GM12878 (cell line): ENCODE measurements around the gene HIVEP2. TPM values are rescaled to one million over a fixed set of nuclear protein-coding genes. Genes with fewer than 3 reads are reported as not detected.
A peak's percentile ranks its signal among the peaks of the same experiment; 100 is the strongest.

Source experiments
- CBFB ChIP-seq: IDR thresholded peaks from 2 replicates; pipeline ENCODE4 v1.6.1; 2016; ENCODE audit warnings: antibody characterized with exemption, low read depth
- CHD4 ChIP-seq: fragments of 200-600 bp; sonication (generic); IDR thresholded peaks from 2 replicates; pipeline ENCODE4 v1.6.1; 2016; ENCODE audit warnings: mild to moderate bottlenecking
- CREB1 ChIP-seq: IDR thresholded peaks from 2 replicates; pipeline ENCODE4 v1.6.1; 2012; ENCODE audit warnings: low read depth, mild to moderate bottlenecking, inconsistent platforms
- DPF2 ChIP-seq: fragments of 450-650 bp; IDR thresholded peaks from 2 replicates; pipeline ENCODE4 v1.6.1; 2017; ENCODE audit warnings: mild to moderate bottlenecking
- E2F4 ChIP-seq: IDR thresholded peaks from 2 replicates; pipeline ENCODE4 v1.6.1; 2012; ENCODE audit warnings: low read depth, low read length, improper control_type of control experiment
- E4F1 ChIP-seq: fragments of 450-650 bp; IDR thresholded peaks from 2 replicates; pipeline ENCODE4 v1.6.1; 2018; ENCODE audit warnings: borderline replicate concordance, mild to moderate bottlenecking; ENCODE audit not compliant: partially characterized antibody
- EZH2 ChIP-seq: IDR thresholded peaks from 2 replicates; pipeline ENCODE4 v1.6.1; 2012; ENCODE audit warnings: low read depth, mild to moderate bottlenecking, control low read depth, inconsistent platforms, low read length, borderline replicate concordance; ENCODE audit not compliant: control insufficient read depth
- FOXK2 ChIP-seq: fragments of 450-650 bp; IDR thresholded peaks from 2 replicates; pipeline ENCODE4 v1.6.1; 2017; ENCODE audit warnings: mild to moderate bottlenecking, moderate library complexity
- IKZF1 ChIP-seq: fragments of 450-650 bp; conservative IDR thresholded peaks from 2 replicates; pipeline ENCODE4 v1.6.1; 2017; ENCODE audit warnings: antibody characterized with exemption, mild to moderate bottlenecking
- KDM1A ChIP-seq: fragments of 200-600 bp; sonication (generic); IDR thresholded peaks from 2 replicates; pipeline ENCODE4 v1.6.1; 2016; ENCODE audit warnings: borderline replicate concordance
- MEF2A ChIP-seq: IDR thresholded peaks from 2 replicates; pipeline ENCODE4 v1.6.1; 2011; ENCODE audit warnings: low read depth, mild to moderate bottlenecking, low read length, moderate library complexity; ENCODE audit not compliant: insufficient read depth
- RAD21 ChIP-seq: IDR thresholded peaks from 2 replicates; pipeline ENCODE4 v1.6.1; 2011; ENCODE audit warnings: mild to moderate bottlenecking, low read depth, low read length, moderate library complexity; ENCODE audit not compliant: insufficient read depth
- RAD51 ChIP-seq: fragments of 450-650 bp; IDR thresholded peaks from 2 replicates; pipeline ENCODE4 v1.6.1; 2016; ENCODE audit warnings: moderate library complexity, mild to moderate bottlenecking, inconsistent platforms
- RELB ChIP-seq: fragments of 450-650 bp; IDR thresholded peaks from 2 replicates; pipeline ENCODE4 v1.6.1; 2017; ENCODE audit warnings: low read depth, mild to moderate bottlenecking, moderate library complexity
- RFX5 ChIP-seq: IDR thresholded peaks from 2 replicates; pipeline ENCODE4 v1.6.1; 2011; ENCODE audit warnings: low read depth, low read length, improper control_type of control experiment
- ZBTB11 ChIP-seq: fragments of 450-650 bp; formaldehyde crosslinking; IDR thresholded peaks from 2 replicates; pipeline ENCODE4 v1.5.0; 2022; ENCODE audit warnings: mild to moderate bottlenecking, missing genetic modification characterization
- ZBTB40 ChIP-seq: fragments of 450-650 bp; IDR thresholded peaks from 2 replicates; pipeline ENCODE4 v1.6.1; 2016; ENCODE audit warnings: mild to moderate bottlenecking, moderate library complexity, borderline replicate concordance
- ZNF384 ChIP-seq: IDR thresholded peaks from 2 replicates; pipeline ENCODE4 v1.6.1; 2012; ENCODE audit warnings: low read depth, mild to moderate bottlenecking, low read length, improper control_type of control experiment, borderline replicate concordance
- polyA plus RNA-seq, 11 experiments: library from polyadenylated mRNA; depleted of rRNA in 4 of 11; unstranded in 6 of 11; stranded (reverse) in 5 of 11; fragments of >200 nt; fragmentation: Nextera tagmentation in 4 of 11; fragmentation: Illumina TruSeq in 1 of 11; extraction: Ambion mirVana in 4 of 11; extraction: Trizol in 1 of 11; gene quantifications; 1 replicate in 1 of 11; 2 replicates in 10 of 11; pipeline versions ENCODE4 v1.2.1 to v1.2.3, GENCODE V29; 2011 to 2016; ENCODE audit warnings: inconsistent platforms in 2 of 11, missing spikeins in 2 of 11, low read depth in 1 of 11
- total RNA-seq, 4 experiments: library from RNA; depleted of rRNA in 3 of 4; stranded (reverse); fragments of >200 nt in 3 of 4; fragmentation: Illumina TruSeq in 1 of 4; extraction: Trizol in 1 of 4; gene quantifications; 2 replicates each; pipeline versions ENCODE4 v1.2.1 to v1.2.3, GENCODE V29; 2013 to 2021

The HIVEP2 gene
- total and polyA plus RNA-seq, 10 of the 15 experiments (the other 5 are each of a cell fraction or from before 2014, with no cell fraction given): 1.2 to 15.7 (median 10.2) TPM

- TF ChIP-seq RAD21 (no peak), ZBTB40 (no peak), MEF2A (no peak), ZNF384 (peak; percentile 84), ZBTB11 (CRISPR knock-in tag) (no peak), IKZF1 (peak; percentile 78; the same call in 1 of the 2 replicates), RELB (peak; percentile 63; the same call in 1 of the 2 replicates), FOXK2 (no peak), EZH2 (no peak), CHD4 (no peak), CBFB (peak; percentile 17; the same call in 1 of the 2 replicates), DPF2 (peak; percentile 63), KDM1A (no peak), E2F4 (no peak), CREB1 (peak; percentile 84), RFX5 (peak; percentile 85), RAD51 (peak; percentile 40; the same call in 1 of the 2 replicates), E4F1 (no peak)
Measured at GRCh38 chr6:142822383-142822782, 122.6 kb downstream of the HIVEP2 start (continued).
